HL-60/S4 treated with phorbol 12-myristate 13-acetate at 8.2 ng/mL for 4 days and 3 days (cell line): Measurements from ENCODE around the gene NABP1.
"Not testable (repeated sequence)": the region's sequence is repeated elsewhere in the genome, so short reads cannot be mapped to it uniquely, and the experiment has no call there.

ENCODE experiments used
- in situ Hi-C: fragments of 300-500 bp; cut with MboI; formaldehyde crosslinking; loops from 2 replicates; pipeline ENCODE4 v1.15.0; 2022; ENCODE audit warnings: low sequenced_read_pairs

NABP1 gene, protein sequence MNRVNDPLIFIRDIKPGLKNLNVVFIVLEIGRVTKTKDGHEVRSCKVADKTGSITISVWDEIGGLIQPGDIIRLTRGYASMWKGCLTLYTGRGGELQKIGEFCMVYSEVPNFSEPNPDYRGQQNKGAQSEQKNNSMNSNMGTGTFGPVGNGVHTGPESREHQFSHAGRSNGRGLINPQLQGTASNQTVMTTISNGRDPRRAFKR

DNA sequence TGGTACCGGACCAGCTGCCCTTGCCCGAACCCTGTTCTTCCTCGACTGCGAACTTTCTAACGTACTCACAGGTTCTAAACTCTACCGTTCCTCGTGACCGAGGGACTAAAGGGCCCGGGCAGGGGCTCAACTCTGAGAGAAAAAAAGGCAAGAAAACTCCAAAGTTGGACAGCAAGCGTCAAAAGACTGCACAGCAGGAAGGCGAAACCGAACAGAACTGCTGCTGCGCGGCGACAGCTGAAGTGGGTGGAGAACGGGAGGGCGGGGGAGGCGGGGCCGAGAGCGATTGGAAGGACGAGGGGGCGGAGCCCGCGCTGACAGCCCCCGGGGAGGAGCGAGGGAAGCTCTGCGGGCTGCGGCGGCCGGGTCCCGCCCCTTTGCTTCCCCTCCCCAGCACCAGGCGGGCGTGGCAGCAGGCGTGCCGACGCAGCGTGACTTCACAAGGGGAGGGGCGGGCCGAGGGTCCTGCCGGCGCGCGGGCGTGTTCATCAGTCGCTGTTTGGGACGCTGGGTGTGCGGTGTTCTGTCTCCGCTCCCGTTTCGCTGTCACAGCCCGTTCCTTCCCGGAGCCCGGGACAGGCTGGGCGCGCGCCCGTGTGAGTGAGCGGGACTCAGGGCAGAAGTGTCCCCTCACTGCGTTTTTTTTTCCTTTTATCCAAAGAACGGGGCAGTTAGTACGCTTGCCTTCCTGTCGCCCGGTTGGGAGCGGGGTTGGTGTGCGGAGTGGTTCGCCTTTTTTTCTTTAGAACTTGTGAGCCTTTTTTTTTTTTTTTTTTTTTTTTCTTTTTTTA lies at the start of gene NABP1:
NABP1 (plus strand) TSS at position 491 of the 791 bp plus-strand sequence. CDS start 479 bp downstream, outside the sequence.
- in situ Hi-C loops: no loop called here

DNA sequence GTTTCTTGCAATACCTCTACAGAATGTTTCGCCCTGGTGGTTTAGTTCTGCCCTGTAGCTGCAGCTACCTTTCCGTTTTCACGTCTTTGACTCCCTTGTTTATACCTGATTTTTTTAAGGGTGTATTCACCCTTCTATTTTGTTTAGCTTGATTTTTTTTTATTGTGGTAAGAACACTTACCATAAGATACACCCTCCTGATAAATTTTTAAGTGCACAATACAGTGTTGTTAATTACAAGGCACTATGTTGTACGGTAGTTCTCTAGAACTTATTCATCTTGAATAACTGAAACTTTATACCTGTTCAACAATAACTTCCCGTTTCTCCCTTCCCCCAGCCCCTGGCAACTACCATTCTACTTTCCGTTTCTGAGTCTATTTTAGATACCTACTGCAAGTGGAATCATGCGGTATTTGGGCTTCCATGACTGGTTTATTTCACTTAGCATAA lies 48.9 kb upstream of the NABP1 start:
- in situ Hi-C loops: no loop called here

DNA sequence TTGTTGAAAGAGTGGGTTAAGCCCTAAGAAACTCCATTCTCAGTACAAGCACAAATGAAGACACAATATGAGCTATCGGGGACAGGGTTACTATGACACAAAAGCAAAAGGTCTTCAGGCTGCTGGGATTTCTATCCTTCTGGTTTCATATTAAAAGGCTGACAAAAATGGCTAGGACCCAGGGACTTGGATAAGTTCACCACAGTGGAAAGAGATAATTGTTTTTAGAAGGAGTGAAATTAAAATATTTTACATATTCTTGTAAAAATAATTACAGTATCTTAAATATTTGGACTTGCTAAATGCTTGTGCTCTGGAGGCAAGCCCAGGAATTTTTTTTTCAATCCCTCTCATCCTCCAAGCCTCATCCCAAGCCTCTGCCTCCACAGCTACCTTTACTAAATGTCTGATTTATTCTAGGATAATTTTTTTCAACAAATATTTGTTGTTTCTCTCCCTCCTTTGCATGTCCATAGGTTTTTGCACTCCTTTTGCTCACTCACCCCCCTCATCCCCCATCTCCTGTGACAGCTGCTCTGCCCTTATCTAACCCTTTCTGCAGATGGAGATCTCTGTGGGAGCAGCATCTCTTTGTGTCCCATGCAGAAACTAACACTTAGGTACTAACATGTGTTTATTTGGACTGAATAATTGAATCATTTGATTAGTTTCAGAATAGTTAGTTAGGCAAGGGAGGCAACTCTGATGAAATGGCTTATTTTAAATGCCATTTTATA lies 47.8 kb upstream of the NABP1 start:
- in situ Hi-C loops: no loop called here

DNA sequence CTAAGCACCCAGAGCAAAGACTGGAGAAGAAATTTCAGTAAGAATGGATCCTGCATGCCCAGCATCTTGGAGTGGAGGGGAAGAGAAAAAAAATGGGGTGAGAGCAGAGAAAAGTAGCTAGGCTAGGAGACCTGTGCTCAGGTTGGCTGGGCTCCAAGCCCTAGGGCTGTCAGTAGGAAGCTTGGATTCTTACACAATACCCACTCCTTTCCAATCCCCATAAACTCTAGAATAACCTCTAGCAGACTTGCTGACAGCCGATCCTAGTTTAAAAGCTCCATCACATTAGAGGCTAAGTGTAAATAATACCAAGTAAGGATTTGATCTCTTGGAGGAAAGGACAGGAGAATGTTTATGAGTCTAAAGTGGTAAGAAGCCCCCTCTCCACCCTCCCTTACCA lies 46.2 kb upstream of the NABP1 start:
- in situ Hi-C loops: no loop called here

DNA sequence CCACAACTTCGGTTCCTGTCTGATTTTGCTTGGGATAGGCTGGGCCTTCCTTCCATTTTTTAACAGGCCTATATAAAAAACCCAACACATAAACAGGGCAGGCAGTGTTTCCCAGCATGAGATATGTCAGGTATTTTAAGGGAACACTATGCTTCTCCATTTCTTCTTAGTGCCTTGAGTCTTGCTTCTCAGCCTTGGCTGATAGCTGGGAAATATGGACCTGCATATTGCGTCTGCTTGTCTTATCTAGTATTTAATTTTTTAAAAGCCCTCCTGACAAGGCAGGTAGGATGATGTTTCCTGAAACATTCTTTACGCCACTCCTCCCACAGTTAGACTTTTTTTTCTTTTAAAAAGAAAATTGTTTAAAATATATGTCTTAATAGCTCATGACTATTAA lies 45.5 kb upstream of the NABP1 start:
- in situ Hi-C loops: no loop called here

DNA sequence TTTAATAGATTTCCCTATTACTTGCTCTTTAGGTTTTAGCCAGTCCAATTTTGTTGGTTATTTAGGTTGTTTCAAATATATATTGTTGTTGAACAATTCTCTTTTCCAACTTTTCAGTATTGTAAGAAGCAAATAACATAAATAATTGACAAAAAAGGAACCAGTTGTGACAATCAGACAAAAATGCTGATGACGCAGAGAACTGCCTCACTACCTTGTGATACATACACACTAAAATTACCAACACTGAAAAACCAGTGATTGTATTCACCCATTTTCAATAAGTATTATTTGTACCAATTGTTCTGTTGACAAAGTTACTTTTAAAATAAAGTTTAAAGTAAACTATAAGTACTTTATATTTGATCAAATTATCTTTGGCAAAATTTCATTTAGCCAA lies 43.1 kb upstream of the NABP1 start:
- in situ Hi-C loops: no loop called here

DNA sequence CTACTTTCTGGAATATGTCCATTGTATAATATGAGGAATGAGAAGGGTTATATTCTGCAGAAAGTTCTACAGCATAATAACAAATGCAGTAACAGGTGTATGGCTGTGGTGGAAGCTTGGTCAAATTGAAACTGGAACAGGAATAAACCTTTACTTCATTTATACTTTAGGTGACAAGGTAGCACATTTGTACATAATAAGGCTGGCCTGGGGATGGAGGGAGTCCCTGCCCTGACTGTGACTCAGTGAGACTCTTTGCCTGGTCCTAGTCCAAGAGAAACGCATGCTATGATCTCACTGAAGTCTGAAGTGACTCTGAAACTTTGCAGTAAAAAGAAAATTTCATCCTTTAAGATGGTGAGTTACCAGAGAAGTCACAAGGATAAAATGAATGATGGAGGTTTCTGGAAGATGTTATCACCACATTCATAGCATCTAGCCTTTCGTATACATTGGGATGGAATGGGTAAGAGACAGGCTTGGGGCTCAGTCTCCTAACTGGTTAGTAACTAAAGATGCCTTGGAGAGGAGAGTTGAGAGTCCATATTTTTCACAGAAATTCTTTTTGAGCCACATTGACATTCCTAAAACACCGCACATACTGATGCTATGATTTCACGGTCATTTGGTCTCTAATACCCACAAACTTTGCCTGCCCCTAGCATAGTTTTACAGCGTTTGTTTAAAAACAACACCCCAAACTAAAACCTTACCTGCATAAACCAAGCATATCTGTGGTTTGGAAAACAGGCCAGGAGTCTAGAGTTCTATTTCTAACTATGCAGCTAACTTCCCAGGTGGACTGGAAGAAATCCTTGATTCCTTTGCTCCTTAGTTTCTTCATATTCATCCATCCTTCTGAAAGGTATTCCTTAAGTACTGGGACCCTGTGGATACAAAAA lies 42.4 kb upstream of the NABP1 start:
- in situ Hi-C loops: no loop called here

DNA sequence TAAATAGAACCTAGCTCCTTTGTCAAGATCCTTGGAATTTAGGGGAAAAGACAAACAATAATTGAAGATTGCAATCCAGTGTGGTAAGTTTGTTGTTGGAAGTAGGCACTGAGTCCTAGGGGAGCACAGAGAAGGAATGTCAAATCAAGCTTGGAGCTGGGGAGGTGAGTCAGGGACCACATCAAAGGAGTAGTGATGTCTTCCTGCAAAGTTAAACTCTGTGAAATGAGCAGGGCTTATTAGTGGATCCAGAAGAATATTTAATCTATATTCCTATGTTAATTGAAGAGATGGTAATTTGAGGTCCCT lies 41.7 kb upstream of the NABP1 start:
- in situ Hi-C loops: no loop called here

DNA sequence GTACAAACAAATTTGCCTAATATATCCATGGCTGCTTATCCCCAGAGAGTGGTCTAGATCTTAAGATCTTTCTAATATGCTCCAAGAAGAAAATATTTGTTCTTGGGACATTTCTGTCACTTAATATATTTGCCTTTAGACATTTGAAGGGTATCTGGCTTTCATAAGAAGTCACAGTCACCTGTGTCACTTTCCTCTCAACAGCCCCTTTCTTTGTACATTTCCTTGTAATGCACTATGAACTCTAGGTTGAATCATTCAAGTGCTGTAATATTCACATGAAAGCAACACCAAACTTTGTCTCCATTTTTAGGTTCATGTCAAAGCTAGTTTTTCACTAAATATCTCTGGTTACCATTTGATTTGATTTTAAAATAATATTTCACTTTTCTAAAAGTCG lies 41.4 kb upstream of the NABP1 start:
- in situ Hi-C loops: no loop called here

DNA sequence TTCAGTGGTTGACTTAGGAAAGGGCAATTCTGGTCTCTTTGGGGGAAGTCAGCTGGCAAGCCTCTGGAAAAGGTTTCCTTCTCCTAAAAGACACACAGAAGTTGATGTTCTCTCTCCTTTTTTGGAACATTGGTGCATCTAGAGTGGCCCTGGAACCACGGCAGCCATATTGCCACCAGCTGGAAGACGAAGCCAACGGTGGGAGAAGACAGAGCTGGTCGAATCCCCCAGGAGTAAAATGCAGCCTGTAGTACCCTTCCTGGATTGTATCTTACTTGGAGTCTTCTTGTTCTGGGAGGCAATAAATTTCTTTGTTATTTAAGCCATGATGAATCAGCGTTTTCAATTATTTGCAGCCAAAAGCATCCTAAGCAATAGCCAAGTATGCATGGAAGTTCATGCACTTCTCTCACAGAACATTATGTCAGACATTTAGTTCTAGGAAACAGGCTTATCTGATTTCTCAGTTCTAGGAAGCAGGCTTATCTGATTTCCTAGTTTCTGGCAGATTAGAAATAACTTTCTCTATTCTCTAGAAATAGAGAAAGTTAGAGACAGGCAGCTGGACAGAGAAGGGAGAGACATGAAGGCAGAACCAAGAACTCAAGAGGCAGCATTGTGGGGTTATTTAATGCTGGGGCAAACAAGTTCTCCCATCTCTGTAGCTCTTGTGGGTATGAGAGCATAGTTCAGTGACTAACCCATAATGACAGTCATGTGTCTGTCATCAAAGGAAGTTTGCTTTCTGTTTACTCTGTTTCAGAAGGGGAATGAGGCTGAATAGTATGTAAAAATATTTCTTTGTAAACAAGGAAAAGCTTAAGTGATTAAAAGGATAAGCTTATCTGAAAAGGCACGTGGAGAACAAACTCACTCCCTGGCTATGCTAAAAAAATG lies 40.5 kb upstream of the NABP1 start:
- in situ Hi-C loops: no loop called here

DNA sequence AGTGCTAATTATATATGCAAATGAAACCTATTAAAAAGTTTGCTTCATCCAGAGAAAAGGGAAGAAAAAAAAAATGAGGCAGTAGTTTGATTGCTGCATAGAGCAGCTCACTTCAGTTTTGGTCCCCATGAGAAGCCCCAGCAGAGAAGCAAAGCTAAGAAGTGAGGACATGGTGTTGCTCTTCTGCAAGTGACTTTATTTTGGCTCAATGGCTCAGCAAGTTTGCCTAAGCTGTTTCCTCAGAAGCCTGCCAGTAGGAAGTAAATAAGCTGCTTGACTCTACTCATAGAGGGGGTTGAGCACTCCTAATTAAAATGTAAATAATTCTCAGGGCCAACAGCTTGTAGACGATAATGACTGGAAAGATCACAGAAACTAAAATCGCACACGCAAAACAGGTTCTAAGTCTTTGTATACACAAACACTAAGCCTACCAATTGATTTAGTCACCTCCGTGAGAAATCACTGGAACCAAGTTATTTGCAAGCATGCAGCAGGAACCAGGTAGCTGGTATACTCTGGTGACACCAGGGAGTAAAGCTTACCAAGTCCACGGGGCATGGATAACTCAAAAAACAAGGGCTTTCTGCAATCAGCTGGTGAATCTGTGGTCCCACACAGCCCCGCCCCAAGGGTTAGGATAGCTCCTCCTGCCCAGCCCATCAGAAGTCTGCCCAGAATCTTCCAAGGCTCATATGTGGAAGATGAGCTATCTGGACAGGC lies 39.7 kb upstream of the NABP1 start:
- in situ Hi-C loops: no loop called here

DNA sequence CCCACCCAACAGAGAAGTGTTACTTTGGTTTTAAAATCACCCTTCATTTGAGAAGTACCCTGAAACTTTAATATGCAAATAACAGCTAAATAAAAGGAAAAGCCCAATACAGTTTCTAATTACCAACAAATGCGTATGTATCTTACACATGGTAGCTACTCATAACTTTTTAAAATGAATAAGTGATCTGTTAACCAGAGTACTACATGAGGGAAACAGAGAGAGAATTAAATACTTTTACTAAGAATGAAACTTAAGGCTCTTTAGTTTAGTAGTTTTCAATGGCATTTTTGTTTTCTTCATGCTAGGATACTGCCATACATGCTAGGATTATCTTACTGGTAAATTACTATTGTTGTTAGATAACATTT lies 39.1 kb upstream of the NABP1 start:
- in situ Hi-C loops: no loop called here

DNA sequence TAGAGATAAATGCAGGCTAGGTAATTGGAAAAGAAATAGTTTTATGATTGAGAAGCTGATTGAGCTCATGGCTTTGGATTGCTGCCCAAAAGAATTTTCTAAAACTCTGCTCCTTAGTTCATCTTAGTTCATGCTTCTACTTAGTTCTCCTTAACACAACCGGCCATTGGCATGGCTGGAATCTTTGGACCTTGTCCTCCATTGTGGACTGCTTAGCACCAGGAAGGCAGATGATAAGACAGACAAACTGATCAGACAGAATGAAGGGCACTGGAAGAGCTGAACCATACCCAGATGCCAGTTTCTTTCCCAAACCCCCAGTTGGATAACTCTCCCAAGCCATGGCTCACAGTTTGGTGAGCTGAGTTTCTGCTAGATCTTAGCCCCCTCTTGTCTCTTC lies 36.3 kb upstream of the NABP1 start:
- in situ Hi-C loops: no loop called here

DNA sequence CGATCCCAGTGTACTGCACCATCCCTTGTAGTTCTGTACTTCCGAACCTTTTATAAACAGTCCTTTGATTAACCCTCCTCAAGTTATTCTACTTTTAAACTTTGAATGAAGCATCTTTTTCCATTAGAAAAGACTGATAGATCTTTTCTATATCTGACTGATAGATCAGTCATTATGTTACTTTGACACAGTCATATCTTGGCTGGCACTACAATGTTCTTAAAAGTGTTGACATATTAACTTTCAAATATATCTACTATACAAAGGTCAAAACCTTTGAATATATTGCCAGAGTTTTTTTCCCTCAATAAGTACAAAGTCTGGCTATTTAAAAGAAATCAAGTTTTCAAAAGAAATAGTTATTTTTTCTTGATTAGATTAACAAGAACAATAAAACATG lies 35.4 kb upstream of the NABP1 start:
- in situ Hi-C loops: no loop called here

DNA sequence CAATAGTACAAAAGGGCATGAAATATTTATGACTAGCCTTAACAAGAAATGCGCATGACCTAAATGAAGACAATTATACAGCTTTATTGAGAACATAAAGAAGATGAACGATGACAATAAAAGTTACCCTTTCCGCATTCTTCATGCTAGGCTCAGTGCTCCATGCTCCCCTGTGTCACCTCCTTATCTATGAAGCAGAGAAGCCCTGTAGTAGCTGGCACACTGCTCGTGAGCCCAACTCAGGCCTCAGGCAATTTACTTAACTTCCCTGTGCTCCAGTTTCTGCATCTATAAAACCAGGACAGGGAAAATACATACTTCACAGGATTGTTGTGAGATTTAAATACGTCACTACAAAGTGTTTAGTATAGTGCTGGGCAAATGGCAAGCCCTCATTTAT lies 34.5 kb upstream of the NABP1 start:
- in situ Hi-C loops: no loop called here

DNA sequence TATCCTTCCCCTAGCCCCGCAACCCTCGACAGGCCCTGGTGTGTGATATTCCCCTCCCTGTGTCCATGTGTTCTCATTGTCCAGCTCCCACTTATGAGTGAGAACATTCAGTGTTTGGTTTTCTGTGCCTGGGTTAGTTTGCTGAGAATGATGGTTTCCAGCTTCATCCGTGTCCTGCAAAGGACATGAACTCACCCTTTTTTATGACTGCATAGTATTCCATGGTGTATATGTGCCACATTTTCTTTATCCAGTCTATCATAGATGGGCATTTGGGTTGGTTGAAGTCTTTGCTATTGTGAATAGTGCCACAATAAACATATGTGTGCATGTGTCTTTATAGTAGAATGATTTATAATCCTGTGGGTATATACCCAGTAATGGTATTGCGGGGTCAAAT lies 33.3 kb upstream of the NABP1 start:
- in situ Hi-C loops: not testable (repeated sequence)

DNA sequence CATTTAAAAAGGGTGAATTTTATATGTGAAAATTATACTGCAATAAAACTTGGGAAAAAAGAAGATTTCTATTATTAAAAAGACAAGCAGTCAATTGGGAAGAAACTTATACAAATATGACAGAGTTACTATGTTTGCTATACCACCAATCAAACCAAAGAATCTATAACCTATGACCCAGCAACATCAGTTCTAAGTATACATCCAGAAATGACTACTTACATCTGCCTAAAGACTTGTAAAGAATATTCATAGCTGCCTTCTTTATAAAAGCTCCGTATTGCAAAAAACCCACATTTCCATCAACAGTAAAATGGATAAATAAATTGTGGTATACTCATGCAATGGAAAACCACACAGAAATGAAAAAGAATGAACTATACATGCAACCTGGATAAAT lies 32.9 kb upstream of the NABP1 start:
- in situ Hi-C loops: no loop called here

DNA sequence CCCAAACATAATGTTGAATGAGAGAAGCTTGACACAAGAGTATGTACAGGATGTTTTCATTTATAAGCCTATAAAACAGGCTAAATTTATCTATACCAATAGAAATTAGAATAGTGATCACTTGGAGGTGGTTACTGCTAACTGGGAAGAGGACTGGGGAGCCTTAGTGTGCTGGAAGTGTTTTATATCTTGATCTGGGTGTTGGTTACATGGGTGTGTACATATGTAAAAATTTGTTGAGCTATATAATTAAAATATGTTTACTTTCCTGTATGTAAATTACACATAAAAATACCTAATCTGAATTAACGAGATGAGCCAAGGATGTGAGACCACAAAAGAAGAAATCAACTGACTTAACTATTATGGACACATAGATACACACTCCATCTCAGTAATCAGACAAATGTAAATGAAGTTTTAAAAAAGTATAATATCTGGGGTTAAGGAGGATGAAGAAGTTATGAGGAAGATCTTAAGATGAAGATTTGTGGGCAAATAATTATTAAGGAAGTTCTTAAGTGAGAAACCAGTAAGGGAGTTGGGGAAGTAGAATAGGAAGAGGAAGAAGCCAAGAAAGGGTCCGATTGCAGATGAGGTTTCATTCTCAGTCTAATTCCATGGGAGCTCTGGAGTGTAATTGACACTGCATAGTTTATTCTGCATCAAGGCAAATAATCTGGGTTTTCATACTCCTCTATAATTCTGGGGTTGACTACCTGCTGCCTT lies 32.3 kb upstream of the NABP1 start:
- in situ Hi-C loops: no loop called here
